HG03045 (cell line): ENCODE data around the gene MRTO4.
"Not testable (repeated sequence)": the region's sequence is repeated elsewhere in the genome, so short reads cannot be mapped to it uniquely, and the experiment has no call there.

Source experiments
- ATAC-seq: cut with Tn5 transposase; IDR thresholded peaks from one replicate; pipeline ENCODE4 v1.9.1; 2021; ENCODE audit warnings: mild to moderate bottlenecking, moderate library complexity; ENCODE audit not compliant: unreplicated experiment

Gene MRTO4

GRCh38 chr1:19222979-19223824, 28.4 kb upstream of the MRTO4 start:
- no peak for ATAC-seq

GRCh38 chr1:19229229-19229628, 22.4 kb upstream of the MRTO4 start:
- no peak for ATAC-seq

DNA sequence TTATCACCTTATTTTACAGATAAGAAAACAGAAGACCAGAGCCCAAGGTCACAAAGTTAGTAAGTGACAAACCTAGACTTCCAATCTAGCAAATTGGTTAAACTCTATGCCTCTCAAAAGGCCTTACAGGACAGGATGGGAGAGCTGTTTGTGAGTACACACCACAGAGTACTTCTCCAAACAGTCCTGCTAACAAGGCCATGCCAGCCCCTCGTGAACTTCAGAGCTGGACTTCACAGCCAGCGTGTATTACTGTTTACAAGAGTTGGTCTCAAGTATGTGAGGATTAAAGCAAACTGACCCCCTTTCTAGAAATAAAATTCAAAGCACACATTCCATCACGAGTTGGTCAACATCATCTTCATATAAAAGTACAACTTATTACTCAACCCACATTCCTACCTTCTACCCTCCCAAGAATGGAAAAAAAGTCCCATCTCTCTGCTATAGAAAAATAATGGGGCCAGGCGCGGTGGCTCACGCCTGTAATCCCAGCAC, 21.7 kb upstream of the MRTO4 start:
- no peak for ATAC-seq

DNA sequence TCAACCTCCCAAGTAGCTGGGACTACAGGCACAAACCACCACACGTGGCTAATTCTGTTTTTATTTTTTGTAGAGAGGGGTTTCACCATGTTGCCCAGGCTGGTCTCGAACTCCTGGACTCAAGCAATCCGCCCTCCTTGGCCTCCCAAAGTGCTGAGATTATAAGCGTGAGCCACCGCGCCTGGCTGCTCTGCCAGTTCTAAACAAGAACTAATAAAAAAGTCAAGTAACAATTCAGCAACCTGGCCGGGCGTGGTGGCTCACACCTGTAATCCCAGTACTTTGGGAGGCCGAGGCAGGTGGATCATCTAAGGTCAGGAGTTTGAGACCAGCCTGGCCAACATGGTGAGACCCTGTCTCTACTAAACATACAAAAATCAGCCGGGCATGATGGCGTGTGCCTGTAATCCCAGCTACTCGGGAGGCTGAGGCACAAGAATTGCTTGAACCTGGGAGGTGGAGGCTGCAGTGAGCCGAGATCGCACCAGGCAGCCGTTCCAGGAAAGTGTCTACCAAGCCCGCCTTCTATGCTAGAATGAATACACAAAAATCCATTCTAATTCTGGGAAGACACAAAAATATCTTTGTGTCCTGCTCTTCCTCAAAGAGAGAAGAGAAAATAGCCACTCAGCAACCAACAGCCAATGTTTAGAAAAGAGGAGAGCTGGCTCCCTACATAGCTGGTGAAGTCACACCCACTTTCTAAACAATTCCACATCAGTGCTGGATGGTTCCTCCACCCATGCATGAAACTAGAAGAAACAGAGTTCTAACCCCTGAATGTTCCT, 19.7 kb upstream of the MRTO4 start:
- ATAC-seq: not testable (repeated sequence)

DNA sequence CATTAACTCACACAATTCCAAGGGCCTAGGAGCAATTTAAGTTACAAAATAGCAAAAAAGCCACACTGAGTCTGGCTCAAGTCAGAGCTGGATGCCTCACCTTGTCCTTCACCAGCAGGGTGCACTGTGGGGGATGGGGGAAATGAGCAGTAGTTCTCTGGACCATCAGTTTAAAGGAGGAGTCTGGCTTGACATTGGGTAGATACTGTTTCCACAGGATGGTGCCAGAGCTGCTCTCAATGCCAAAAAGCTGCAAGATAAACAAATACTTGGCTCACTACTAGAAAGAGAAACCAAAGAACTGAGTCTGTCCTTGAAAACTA, 19.1 kb upstream of the MRTO4 start:
- ATAC-seq: no peak

GRCh38 chr1:19234224-19234623, 17.4 kb upstream of the MRTO4 start:
- no peak for ATAC-seq

DNA sequence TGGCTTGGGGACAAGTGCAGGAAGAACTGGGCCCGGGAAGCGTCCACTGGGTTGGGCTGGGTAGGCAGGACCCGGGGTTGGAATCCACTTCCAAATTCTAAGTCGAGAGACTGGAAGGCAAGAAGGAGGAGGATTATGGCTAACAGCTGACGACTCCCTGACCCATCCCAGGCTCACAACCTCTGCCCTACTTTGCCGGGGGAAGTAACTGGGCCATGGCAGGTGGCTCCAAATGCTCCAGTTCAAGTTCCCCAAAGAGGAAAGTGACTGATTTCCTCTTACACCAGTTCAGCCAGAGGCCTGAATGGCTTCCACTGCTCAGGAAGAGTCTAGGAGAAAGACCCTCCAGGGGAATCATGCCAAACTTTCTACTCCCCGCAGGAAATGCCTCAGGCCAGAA, 11.7 kb upstream of the MRTO4 start:
- no peak for ATAC-seq

DNA sequence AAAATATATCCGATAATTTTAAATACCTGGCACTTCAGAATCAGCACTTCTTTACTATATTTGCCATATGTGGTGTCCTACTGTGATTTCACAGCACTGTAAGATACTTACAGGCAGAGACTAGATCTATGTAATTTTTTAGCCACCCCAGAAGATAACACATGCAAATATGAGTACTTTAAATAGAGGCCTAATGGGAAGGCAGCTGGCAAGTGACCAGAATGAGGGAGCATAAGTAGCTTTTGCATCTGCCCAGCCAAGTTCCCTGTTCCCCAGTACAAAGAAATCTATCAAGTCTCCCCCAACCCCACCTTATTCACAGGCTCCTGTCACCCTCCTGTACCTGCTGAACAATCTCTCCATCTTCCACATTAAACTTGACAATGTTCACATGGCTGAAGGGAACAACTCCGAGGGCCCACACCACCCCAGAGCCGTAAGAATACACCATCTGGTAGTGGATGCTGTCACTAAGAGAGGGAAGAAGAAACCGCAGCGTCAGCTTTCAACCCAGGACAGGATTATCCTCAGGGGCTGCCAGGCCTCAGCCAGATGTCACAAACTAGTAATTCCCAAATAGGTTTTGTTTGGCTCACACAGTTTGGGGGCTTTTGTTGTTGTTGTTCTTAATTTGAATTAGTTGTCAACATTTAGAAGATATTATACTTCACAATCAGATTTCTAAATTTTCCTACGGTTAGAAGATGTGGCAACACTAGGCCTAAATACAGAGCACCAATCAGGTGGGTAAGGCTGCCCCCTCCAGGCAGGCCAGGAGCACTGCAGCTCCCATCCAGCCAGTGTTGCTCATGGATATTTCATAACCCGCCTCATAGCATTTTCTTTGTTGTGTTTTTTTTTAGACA, 10.7 kb upstream of the MRTO4 start:
- ATAC-seq: no peak

DNA sequence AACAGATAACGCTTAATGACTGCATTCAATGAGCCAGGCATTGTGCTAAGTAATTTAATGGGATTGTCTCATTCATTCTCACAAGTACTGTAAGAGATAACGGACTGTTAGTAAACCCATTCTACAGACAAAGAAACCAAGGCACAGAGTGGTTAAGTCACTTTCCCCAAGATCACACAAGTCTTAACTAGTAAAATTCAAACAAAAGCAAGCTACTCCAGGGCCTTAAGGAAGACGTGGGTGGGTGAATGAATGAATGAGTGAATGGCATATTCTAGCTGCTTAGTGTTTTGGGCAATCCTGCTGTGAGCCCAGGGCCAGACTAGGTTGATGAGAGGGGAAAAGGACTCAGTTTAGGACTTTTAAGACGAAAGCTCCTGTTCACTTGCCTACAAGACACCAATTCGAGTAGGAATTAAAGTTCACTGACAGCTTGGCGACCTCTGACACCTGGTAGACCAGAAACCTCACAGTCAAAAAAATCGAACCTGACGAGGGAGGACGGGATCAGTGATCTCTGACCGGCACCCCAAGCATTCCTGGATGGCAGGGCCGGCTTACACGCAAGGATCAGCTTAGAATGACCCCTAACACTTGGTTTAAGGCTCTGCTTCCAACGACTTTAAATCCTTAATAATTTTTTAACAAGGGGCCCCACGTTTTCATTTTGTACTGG, 838 bp upstream of the MRTO4 start:
- no peak for ATAC-seq

DNA sequence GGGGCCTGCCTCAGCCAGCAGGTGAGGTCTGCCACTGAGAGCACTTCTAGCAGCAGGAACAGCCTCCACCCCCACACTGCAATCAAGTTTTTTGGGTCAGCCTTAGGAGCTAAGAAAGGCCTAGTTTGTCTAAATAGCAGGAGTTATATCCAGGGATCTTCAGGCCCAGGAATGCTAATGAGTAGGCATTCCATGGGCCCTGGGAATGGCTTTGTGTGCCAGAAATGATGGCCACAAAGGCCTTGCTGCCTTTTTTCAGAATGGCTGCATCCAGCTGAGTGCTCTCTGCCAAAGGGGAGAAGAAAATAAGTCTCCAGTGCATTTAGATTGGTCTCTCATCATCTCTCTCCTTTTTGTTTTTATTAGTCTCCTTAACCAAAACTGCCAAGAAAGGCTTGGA, 2.8 kb downstream of the MRTO4 start:
- no peak for ATAC-seq

DNA sequence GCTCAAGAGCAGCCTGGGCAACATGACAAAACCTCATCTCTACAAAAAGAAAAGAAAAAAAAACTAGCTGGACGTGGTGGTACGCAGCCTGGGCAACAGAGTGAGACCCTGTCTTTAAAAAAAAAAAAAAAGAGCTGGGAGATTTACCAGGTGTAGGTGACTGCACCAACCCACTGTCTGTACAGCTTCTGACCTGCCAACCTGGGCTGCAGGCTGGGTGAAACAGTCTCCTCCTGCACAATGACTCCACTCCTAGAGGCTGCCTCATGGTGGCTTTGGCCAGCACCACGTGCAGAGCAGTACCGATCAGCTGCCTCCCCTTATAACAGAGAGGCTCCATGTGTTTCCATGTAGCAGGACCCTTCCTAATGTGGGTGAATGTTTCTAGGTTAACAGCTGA, 3.7 kb downstream of the MRTO4 start:
- no peak for ATAC-seq

- ATAC-seq: not testable (repeated sequence)
Measured at GRCh38 chr1:19256301-19256700, 4.7 kb downstream of the MRTO4 start.

- no peak for ATAC-seq
Measured at GRCh38 chr1:19257178-19257914, 5.7 kb downstream of the MRTO4 start.

DNA sequence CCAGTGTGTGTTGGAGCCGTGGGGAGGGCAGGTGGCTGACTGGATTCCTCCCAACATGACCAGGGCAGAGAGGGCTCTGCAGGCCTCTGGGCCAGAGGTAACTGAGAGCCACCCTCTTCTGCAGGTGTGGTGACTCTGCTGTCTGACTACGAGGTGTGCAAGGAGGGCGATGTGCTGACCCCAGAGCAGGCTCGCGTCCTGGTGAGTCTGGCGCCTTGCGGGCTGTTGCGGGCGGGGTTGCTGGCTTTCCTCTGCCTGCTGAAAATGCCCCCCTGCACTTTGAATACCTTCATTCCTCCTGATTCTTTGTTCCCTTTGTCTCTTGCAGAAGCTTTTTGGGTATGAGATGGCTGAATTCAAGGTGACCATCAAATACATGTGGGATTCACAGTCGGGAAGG, 6.7 kb downstream of the MRTO4 start:
- ATAC-seq: no peak

DNA sequence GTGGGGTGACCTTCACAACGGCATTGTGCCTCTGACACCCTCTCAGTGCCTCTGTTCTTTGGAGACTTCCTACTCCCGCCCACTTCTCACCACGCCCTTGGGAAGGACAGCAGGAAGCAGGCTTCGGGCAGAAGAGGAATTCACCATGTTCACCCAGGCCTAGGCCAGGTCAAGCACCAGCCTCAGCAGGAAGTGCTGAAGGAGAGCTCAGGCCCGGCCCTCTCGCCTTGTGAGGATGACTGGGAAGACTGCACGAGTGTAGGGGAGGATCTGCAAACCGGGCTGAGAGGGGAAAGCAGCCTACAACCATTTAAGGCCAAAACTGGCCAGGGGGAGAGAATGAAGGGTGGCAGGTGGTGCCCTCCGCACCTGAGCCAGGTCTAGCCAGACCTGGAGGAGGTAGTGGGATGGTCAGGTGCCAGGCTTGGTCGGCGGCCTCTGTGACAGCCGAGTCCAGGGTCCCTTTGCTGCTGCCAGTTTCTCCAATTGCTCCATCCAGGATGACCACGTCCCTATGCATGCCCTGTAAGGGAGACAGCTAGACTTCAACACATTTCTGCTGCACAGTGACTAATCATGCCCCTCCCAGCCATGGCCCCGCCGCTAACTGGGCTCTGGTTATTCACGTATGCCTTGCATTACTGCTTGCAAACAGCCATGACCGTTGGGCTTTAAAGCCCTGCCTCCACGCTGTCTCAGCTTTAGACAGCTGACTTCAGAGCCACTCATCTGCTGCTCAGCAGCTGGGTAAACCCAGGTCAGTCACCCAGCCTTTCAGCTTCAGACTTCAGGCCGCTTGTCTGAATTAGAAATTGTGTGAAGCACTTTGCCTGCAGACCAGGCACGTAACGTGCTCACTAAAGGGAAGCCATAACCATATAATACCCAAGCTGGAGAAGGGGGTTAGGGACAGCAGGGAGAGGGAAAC, 8.9 kb downstream of the MRTO4 start:
- ATAC-seq: no peak

- no peak for ATAC-seq
Measured at GRCh38 chr1:19262047-19262446, 10.4 kb downstream of the MRTO4 start.

GRCh38 chr1:19262744-19263143, 11.1 kb downstream of the MRTO4 start:
- ATAC-seq: no peak

DNA sequence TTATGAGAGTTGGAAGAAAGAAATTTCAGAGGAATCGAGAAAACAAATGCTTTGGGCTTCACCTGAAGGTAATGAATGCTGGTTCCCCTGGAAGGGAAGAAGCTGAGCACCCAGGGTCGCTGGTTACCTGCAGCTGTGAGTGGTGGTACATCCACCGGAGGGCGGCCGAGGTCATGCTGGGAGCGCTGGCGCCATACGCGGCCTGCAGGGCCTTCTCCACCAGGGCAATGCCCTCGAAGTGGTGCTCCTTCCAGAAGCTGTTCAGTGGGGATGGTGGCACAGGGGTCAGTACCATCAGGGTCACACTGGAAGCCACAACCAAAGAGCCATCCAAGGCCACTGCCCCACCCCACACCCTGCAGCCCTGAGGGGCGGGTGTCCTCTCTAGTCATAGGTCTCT, 16.8 kb downstream of the MRTO4 start:
- no peak for ATAC-seq
